ENCODE measurements around the gene EPHB6. TPM values are rescaled to one million over a fixed set of nuclear protein-coding genes. Genes with fewer than 3 reads are reported as not detected.

Gene EPHB6, protein sequence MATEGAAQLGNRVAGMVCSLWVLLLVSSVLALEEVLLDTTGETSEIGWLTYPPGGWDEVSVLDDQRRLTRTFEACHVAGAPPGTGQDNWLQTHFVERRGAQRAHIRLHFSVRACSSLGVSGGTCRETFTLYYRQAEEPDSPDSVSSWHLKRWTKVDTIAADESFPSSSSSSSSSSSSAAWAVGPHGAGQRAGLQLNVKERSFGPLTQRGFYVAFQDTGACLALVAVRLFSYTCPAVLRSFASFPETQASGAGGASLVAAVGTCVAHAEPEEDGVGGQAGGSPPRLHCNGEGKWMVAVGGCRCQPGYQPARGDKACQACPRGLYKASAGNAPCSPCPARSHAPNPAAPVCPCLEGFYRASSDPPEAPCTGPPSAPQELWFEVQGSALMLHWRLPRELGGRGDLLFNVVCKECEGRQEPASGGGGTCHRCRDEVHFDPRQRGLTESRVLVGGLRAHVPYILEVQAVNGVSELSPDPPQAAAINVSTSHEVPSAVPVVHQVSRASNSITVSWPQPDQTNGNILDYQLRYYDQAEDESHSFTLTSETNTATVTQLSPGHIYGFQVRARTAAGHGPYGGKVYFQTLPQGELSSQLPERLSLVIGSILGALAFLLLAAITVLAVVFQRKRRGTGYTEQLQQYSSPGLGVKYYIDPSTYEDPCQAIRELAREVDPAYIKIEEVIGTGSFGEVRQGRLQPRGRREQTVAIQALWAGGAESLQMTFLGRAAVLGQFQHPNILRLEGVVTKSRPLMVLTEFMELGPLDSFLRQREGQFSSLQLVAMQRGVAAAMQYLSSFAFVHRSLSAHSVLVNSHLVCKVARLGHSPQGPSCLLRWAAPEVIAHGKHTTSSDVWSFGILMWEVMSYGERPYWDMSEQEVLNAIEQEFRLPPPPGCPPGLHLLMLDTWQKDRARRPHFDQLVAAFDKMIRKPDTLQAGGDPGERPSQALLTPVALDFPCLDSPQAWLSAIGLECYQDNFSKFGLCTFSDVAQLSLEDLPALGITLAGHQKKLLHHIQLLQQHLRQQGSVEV
- 1 to 10 TPM; 6.0 to 8.1 TPM for total RNA-seq
- 13.7 TPM for polyA plus RNA-seq

DNA sequence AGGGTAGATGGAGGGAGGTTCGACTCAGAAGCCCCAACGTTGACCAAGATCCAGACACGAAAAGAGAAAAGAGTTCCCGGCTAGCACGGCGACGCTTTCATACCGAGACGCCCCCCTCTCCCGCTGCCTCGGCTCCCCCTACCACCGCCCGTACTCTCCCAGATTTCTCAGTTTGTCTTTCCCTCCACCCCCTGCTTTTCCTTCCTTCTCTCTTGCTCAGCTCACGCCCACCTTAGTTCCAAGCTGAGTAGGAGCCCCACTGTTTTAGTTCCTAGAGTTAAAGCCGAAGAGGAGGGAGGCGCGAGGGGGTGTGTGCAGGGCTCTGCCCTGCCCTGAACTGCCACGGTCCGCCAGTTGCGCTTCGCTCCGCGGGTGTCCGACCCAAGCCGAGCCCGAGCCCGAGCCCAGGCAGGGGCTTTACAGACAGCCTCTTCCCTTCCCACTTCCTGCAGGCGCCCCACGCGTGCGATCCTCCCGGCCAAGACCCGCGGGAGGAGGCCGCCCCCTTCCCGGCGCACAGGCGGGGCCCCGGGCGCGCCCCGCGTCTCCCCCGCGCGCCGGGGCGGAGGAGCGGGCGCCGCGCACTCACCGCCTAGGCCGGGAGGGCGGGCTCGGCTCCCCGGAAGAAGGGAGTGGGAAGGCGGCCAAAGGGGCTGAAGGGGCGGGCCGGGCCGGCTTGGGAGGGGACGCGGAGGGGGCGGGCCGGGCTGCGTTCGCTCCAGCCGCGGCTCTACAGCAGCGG is at the start of gene EPHB6:
EPHB6 (plus strand) TSS at position 705 of the 742 bp plus-strand sequence. CDS start 8,152 bp downstream, outside the sequence.
- Mint-ChIP-seq H3K36me3 (peaks cover 0 to 7% (median 0%) of the 10 kb centered on the region in 3 donors), H3K4me1 (peaks cover 10 to 27% (median 15%) of the 10 kb centered on the region in 3 donors), H3K9me3 (no peaks in the 10 kb centered on the region), H3K4me3 (peak within 1 kb of the TSS; percentile 90 to 98 (median 96)), H3K27ac (peak within 1 kb of the TSS; percentile 48 to 93 (median 88)), H3K27me3 (peaks cover 3 to 9% of the 10 kb centered on the region in 2 donors)
- ChIA-PET POLR2A (interaction anchor here (1.0 to 1.1 kb wide), 2 partner anchors 222 to 551 kb away, joined by 3 read pairs; no protein-coding TSS in a partner anchor), CTCF (interaction anchor here (0.8 to 3.2 kb wide), 11 partner anchors 10 to 360 kb away, joined by 3 to 28 read pairs (median 5); no protein-coding TSS in a partner anchor)
- H3K4me3 ChIP-seq (ENCODE audit: low read length) = peak within 1 kb of the TSS; percentile 70
- H3K27me3 ChIP-seq (ENCODE audit: insufficient read depth, low read length, poor library complexity, severe bottlenecking) = no peaks in the 10 kb centered on the region
- H3K36me3 ChIP-seq (ENCODE audit: insufficient read depth, low read length) = no peaks in the 10 kb centered on the region
- peak within 1 kb of the TSS; percentile 56 for H3K27ac ChIP-seq (ENCODE audit: low read depth, low read length)
- peak; percentile 41 to 70 (median 60) for DNase-seq
- peaks cover 21% of the 10 kb centered on the region for H3K4me1 ChIP-seq (ENCODE audit: insufficient read depth, low read length)
- no peaks in the 10 kb centered on the region for H3K9me3 ChIP-seq (ENCODE audit: low read length)

DNA sequence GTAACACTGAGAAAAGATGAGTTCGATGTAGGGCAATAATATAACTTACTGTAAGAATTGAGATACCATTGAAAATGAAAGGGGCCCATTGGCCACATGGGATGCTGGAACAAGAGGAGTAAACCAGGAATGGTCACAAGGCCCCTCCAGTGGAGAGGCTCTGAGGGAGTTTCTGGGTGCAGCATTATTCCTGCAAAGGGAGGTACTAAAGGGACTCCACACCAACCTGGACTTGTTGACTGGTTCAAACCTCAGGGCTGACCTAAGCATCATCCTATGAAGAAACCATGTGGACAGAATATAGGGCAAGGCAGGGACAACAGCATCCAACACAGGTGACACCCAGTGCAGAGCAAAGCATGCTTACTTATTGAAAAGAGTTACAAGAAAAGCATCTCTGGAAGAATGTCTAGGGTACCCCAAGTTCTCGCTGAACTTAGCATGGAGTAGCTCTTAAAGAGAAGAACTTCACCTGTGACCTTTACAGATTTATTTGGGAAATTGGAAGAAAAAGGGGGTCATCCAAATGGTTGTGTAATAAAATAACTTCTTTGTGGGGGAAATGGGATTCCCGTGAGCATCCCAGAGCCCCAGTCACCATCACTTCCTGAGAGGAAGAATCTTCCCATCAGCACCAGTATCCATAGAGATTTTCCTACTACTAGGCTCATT is 49.4 kb upstream of the EPHB6 start:
- H3K4me1 ChIP-seq (ENCODE audit: insufficient read depth, low read length) = peaks cover 96% of the 10 kb centered on the region
- no peak overlapping the region for H3K27ac ChIP-seq (ENCODE audit: low read depth, low read length)
- Mint-ChIP-seq H3K9me3 (no peaks in the 10 kb centered on the region), H3K4me1 (peaks cover 96 to 99% (median 98%) of the 10 kb centered on the region in 3 donors), H3K36me3 (peaks cover 29 to 46% (median 35%) of the 10 kb centered on the region in 3 donors), H3K4me3 (peak overlapping the region; percentile 66 to 100 (median 87)), H3K27me3 (peaks cover 0 to 5% of the 10 kb centered on the region in 2 donors), H3K27ac (peak overlapping the region; percentile 99 to 100 (median 100))
- H3K36me3 ChIP-seq (ENCODE audit: insufficient read depth, low read length) = peaks cover 30% of the 10 kb centered on the region
- POLR2A ChIA-PET = interaction anchor here (1.0 to 13.3 kb wide), 2 partner anchors 13 to 91 kb away, joined by 3 to 1213 read pairs; no protein-coding TSS in a partner anchor
- CTCF ChIA-PET = interaction anchor here (15.2 kb wide), 1 partner anchor 14 kb away, joined by 508 read pairs; no protein-coding TSS in a partner anchor
- H3K9me3 ChIP-seq (ENCODE audit: low read length) = no peaks in the 10 kb centered on the region
- H3K4me3 ChIP-seq (ENCODE audit: low read length) = peak overlapping the region; percentile 24
- DNase-seq = no peak
- H3K27me3 ChIP-seq (ENCODE audit: insufficient read depth, low read length, poor library complexity, severe bottlenecking) = no peaks in the 10 kb centered on the region

DNA sequence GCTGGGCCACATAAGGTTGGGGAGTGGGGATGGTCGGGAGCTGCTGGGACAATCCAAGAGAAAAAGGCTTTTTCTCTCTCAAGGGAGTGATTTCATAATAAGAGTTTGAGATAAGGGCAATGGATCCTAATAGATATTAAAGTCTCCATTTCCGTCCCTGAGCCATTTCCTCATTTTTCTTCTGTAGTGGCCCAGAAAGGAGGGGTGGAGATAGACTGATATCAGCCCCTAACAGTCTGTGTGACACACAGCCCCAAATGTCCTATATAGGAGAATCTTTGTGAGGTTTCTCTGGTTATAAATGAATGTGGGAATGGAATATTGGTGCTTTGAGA is 48.9 kb upstream of the EPHB6 start:
- Histone ChIP-seq H3K4me1 (ENCODE audit: insufficient read depth, low read length) (peaks cover 96% of the 10 kb centered on the region), H3K36me3 (ENCODE audit: insufficient read depth, low read length) (peaks cover 30% of the 10 kb centered on the region), H3K9me3 (ENCODE audit: low read length) (no peaks in the 10 kb centered on the region), H3K27ac (ENCODE audit: low read depth, low read length) (no peak overlapping the region), H3K27me3 (ENCODE audit: insufficient read depth, low read length, poor library complexity, severe bottlenecking) (no peaks in the 10 kb centered on the region), H3K4me3 (ENCODE audit: low read length) (peak overlapping the region; percentile 24)
- H3K4me3 Mint-ChIP-seq = peak overlapping the region; percentile 9 to 100 (median 91)
- POLR2A ChIA-PET = interaction anchor here (13.3 kb wide), 1 partner anchor 14 kb away, joined by 1213 read pairs; no protein-coding TSS in a partner anchor
- no peak for DNase-seq
- H3K27ac Mint-ChIP-seq = peak overlapping the region; percentile 99 to 100 (median 100)
- no peaks in the 10 kb centered on the region for H3K9me3 Mint-ChIP-seq
- peaks cover 29 to 41% (median 31%) of the 10 kb centered on the region in 3 donors for H3K36me3 Mint-ChIP-seq
- peaks cover 0 to 5% of the 10 kb centered on the region in 2 donors for H3K27me3 Mint-ChIP-seq
- CTCF ChIA-PET = interaction anchor here (15.2 kb wide), 1 partner anchor 15 kb away, joined by 508 read pairs; no protein-coding TSS in a partner anchor
- H3K4me1 Mint-ChIP-seq = peaks cover 95 to 99% (median 98%) of the 10 kb centered on the region in 3 donors

DNA sequence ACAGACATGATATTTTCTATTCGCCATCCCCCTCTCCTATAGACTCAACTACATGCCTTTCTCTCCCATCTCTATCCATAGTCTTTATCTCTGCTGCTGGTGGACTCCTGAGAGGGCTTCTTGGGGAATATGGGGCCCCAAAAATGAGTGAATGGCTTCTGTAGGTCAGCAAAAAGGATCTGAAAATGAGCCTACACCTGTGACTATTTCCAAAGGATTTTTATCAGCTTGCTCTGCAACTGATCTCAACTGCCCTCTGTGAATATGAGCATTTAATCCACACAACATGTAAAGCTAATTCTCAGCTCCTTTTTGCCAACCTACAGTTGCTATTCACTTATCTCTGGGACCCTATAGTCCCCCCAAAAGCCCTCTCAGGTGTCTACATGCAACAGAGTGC is 47.9 kb upstream of the EPHB6 start:
- no peaks in the 10 kb centered on the region for H3K9me3 Mint-ChIP-seq
- Histone ChIP-seq H3K4me3 (ENCODE audit: low read length) (peak overlapping the region; percentile 47), H3K4me1 (ENCODE audit: insufficient read depth, low read length) (peaks cover 96% of the 10 kb centered on the region), H3K27me3 (ENCODE audit: insufficient read depth, low read length, poor library complexity, severe bottlenecking) (no peaks in the 10 kb centered on the region), H3K27ac (ENCODE audit: low read depth, low read length) (peak overlapping the region; percentile 92), H3K36me3 (ENCODE audit: insufficient read depth, low read length) (peaks cover 23% of the 10 kb centered on the region), H3K9me3 (ENCODE audit: low read length) (no peaks in the 10 kb centered on the region)
- peaks cover 94 to 98% (median 98%) of the 10 kb centered on the region in 3 donors for H3K4me1 Mint-ChIP-seq
- H3K27me3 Mint-ChIP-seq = peaks cover 0 to 7% of the 10 kb centered on the region in 2 donors
- H3K36me3 Mint-ChIP-seq = peaks cover 23 to 32% (median 26%) of the 10 kb centered on the region in 3 donors
- POLR2A ChIA-PET = interaction anchor here (1.2 to 13.3 kb wide), 4 partner anchors 15 to 418 kb away, joined by 4 to 1213 read pairs (median 14); no protein-coding TSS in a partner anchor
- H3K4me3 Mint-ChIP-seq = peak overlapping the region; percentile 35 to 91 (median 80)
- no peak for DNase-seq
- CTCF ChIA-PET = interaction anchor here (0.5 to 15.2 kb wide), 2 partner anchors 16 to 110 kb away, joined by 3 to 508 read pairs; no protein-coding TSS in a partner anchor
- peak overlapping the region; percentile 99 to 100 (median 100) for H3K27ac Mint-ChIP-seq

DNA sequence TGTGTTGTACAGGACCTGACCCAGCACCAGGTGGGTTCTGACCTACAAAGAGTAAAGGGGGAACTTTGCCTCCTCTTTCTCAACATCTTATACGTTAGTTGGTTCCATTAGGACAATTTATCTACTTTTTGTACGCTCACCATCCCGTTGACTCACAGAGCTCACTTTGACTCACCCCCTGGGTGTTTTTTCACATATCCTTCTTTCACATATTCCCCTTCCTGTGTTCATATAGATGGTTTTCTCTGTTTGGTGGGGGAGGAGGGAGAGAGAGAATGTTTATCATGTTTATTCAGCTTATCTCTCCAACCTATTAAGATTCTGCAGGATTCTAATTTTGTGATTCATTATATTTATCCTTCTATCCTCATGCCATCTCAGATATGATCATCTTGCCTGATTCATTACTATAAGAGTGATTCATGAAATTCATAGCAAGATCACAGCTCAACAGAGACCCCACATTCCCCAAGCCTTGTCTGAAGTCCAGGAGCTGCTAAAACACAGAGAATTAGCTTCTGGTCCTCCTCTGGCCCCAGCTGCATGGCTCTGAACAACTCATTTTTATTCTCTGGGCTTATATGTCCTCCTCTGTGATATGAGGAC is 46.9 kb upstream of the EPHB6 start:
- peaks cover 14 to 22% (median 18%) of the 10 kb centered on the region in 3 donors for H3K36me3 Mint-ChIP-seq
- H3K9me3 Mint-ChIP-seq = no peaks in the 10 kb centered on the region
- peak overlapping the region; percentile 47 for H3K4me3 ChIP-seq (ENCODE audit: low read length)

DNA sequence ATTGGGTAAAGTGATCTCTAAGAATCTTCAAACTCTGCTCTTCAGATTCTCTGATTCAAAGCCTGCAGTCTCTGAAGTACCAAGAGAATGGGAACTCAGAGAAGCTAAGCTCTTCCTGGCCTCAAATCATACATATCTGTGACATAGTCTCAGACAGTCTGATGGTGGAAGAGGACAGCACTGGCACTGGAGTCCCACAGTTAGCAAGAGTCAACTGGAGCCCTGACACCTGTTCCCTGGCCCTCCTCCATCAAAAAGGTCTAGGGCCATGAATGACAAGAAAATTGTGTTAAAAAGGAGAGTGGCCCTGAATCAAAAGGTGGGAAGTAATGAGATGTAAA is 46.4 kb upstream of the EPHB6 start:
- ChIA-PET POLR2A (interaction anchor here (0.6 to 13.3 kb wide), 21 partner anchors 9 to 501 kb away, joined by 3 to 1213 read pairs (median 4); no protein-coding TSS in a partner anchor), CTCF (interaction anchor here (0.9 to 15.2 kb wide), 13 partner anchors 12 to 576 kb away, joined by 3 to 508 read pairs (median 5); no protein-coding TSS in a partner anchor)
- H3K4me3 Mint-ChIP-seq = peak overlapping the region; percentile 68 to 91 (median 80)
- peak overlapping the region; percentile 99 to 100 (median 100) for H3K27ac Mint-ChIP-seq
- H3K27me3 ChIP-seq (ENCODE audit: insufficient read depth, low read length, poor library complexity, severe bottlenecking) = no peaks in the 10 kb centered on the region
- H3K36me3 Mint-ChIP-seq = peaks cover 9 to 17% (median 13%) of the 10 kb centered on the region in 3 donors
- peak overlapping the region; percentile 47 for H3K4me3 ChIP-seq (ENCODE audit: low read length)
- H3K36me3 ChIP-seq (ENCODE audit: insufficient read depth, low read length) = peaks cover 8% of the 10 kb centered on the region
- H3K9me3 ChIP-seq (ENCODE audit: low read length) = no peaks in the 10 kb centered on the region
- H3K27me3 Mint-ChIP-seq = peaks cover 0 to 7% of the 10 kb centered on the region in 2 donors
- H3K9me3 Mint-ChIP-seq = no peaks in the 10 kb centered on the region
- DNase-seq = no peak
- peak overlapping the region; percentile 92 for H3K27ac ChIP-seq (ENCODE audit: low read depth, low read length)
- peaks cover 88 to 98% (median 97%) of the 10 kb centered on the region in 3 donors for H3K4me1 Mint-ChIP-seq
- peaks cover 96% of the 10 kb centered on the region for H3K4me1 ChIP-seq (ENCODE audit: insufficient read depth, low read length)

More for the DNA sequence above, 46.9 kb upstream of the EPHB6 start:
- peak in 3 of 5 donors; percentile 65 to 67 (median 65) for DNase-seq
- Histone ChIP-seq H3K9me3 (ENCODE audit: low read length) (no peaks in the 10 kb centered on the region), H3K27me3 (ENCODE audit: insufficient read depth, low read length, poor library complexity, severe bottlenecking) (no peaks in the 10 kb centered on the region), H3K4me1 (ENCODE audit: insufficient read depth, low read length) (peaks cover 96% of the 10 kb centered on the region), H3K36me3 (ENCODE audit: insufficient read depth, low read length) (peaks cover 13% of the 10 kb centered on the region), H3K27ac (ENCODE audit: low read depth, low read length) (peak overlapping the region; percentile 92)
- POLR2A ChIA-PET = interaction anchor here (0.5 to 13.3 kb wide), 20 partner anchors 10 to 484 kb away, joined by 3 to 1213 read pairs (median 4); no protein-coding TSS in a partner anchor
- CTCF ChIA-PET = interaction anchor here (0.9 to 15.2 kb wide), 12 partner anchors 12 to 576 kb away, joined by 3 to 508 read pairs (median 5); no protein-coding TSS in a partner anchor
- peaks cover 92 to 98% (median 97%) of the 10 kb centered on the region in 3 donors for H3K4me1 Mint-ChIP-seq
- peaks cover 0 to 7% of the 10 kb centered on the region in 2 donors for H3K27me3 Mint-ChIP-seq
- H3K4me3 Mint-ChIP-seq = peak overlapping the region; percentile 68 to 91 (median 80)
- H3K27ac Mint-ChIP-seq = peak overlapping the region; percentile 99 to 100 (median 100)
